Measurements from ENCODE around the gene PDCD6IP.
"Not testable (repeated sequence)": the region's sequence is repeated elsewhere in the genome, so short reads cannot be mapped to it uniquely, and the experiment has no call there.

The PDCD6IP gene

GRCh38 chr3:33857701-33858100 is 59.3 kb downstream of the PDCD6IP start:
- peaks cover 0 to 37% of the 10 kb centered on the region in 2 experiments; a peak in 2 of 3 replicates for H3K36me3 ChIP-seq (ENCODE audit: control insufficient read depth in 2 of 2, insufficient read depth in 1 of 2, low read length in 2 of 2)
- POLR2A ChIA-PET; CTCF ChIA-PET; H3K4me3 ChIP-seq (ENCODE audit: low read depth, low read length); H3K27ac ChIP-seq (ENCODE audit: extremely low read depth, low read depth, low read length); H3K4me1 ChIP-seq (ENCODE audit: control insufficient read depth, insufficient read depth, low read length); H3K9me3 ChIP-seq (ENCODE audit: control insufficient read depth, insufficient read depth, low read depth, low read length): not testable (repeated sequence)

- Histone ChIP-seq H3K4me1 (ENCODE audit: control insufficient read depth, insufficient read depth, low read length) (no peaks in the 10 kb centered on the region), H3K4me3 (ENCODE audit: low read depth, low read length) (no peak overlapping the region)
- CTCF ChIA-PET = no interaction called here
These were observed 59.7 kb downstream of the PDCD6IP start for GRCh38 chr3:33858131-33858530.

More at GRCh38 chr3:33858131-33858530, 59.7 kb downstream of the PDCD6IP start:
- Histone ChIP-seq H3K9me3 (ENCODE audit: control insufficient read depth, insufficient read depth, low read depth, low read length) (no peaks in the 10 kb centered on the region), H3K36me3 (ENCODE audit: control insufficient read depth in 2 of 2, insufficient read depth in 1 of 2, low read length in 2 of 2) (peaks cover 0 to 37% of the 10 kb centered on the region in 2 experiments; a peak in 2 of 3 replicates), H3K27ac (ENCODE audit: extremely low read depth, low read depth, low read length) (no peak overlapping the region)
- TF ChIP-seq ZFP41 (tag by site-specific recombination; IDR thresholded peaks at IDR 0.05; ENCODE audit: borderline replicate concordance) (no peak), ZNF157 (tag by site-specific recombination; IDR thresholded peaks at IDR 0.05) (no peak), ZNF791 (tag by site-specific recombination; IDR thresholded peaks at IDR 0.05) (no peak), ZFP37 (tag by site-specific recombination; IDR thresholded peaks at IDR 0.05) (no peak), ZNF18 (tag by site-specific recombination; IDR thresholded peaks at IDR 0.05) (no peak), ZNF561 (tag by site-specific recombination; IDR thresholded peaks at IDR 0.05; ENCODE audit: borderline replicate concordance) (no peak), ZFHX2 (tag by site-specific recombination; conservative IDR thresholded peaks at IDR 0.05) (no peak), PRDM2 (tag by site-specific recombination; IDR thresholded peaks at IDR 0.05; ENCODE audit: borderline replicate concordance) (no peak), ZNF146 (tag by site-specific recombination; IDR thresholded peaks at IDR 0.05) (no peak), PBX3 (CRISPR knock-in tag; IDR thresholded peaks at IDR 0.05) (no peak), ZNF354C (tag by site-specific recombination; IDR thresholded peaks at IDR 0.05; ENCODE audit: borderline replicate concordance, low read depth) (no peak)
- POLR2A ChIA-PET = no interaction called here
